SK-N-SH treated with all-trans-retinoic acid at 6 μM for 48 hours (cell line): ENCODE results near the gene CCDC194.

Source experiments
- ATAC-seq: fragments of 200-7000 bp; cut with Tn5 transposase; 3 replicates; pipeline ENCODE4 v1.9.1; 2020; ENCODE audit warnings: mild to moderate bottlenecking, moderate library complexity
- ARNTL ChIP-seq: fragments of 450-650 bp; formaldehyde crosslinking; IDR thresholded peaks from 2 replicates; pipeline ENCODE4 v1.5.0; 2020; ENCODE audit warnings: low read depth, mild to moderate bottlenecking, moderate library complexity, borderline replicate concordance
- CREB5 ChIP-seq: fragments of 250-450 bp; sonication (Bioruptor Pico); IDR thresholded peaks from 2 replicates; pipeline ENCODE4 v1.5.1; 2020; ENCODE audit warnings: low read depth, mild to moderate bottlenecking, moderate library complexity
- CSRNP3 ChIP-seq: fragments of 250-450 bp; sonication (Bioruptor Pico); IDR thresholded peaks from 2 replicates; pipeline ENCODE4 v1.5.1; 2021; ENCODE audit warnings: mild to moderate bottlenecking, moderate library complexity
- ESRRG ChIP-seq: fragments of 250-450 bp; sonication (Bioruptor Pico); IDR thresholded peaks from 2 replicates; pipeline ENCODE4 v1.6.1; 2021; ENCODE audit warnings: mild to moderate bottlenecking
- GLIS3 ChIP-seq: fragments of 250-450 bp; sonication (Bioruptor Pico); IDR thresholded peaks from 2 replicates; pipeline ENCODE4 v1.5.0; 2020; ENCODE audit warnings: mild to moderate bottlenecking, moderate library complexity
- PATZ1 ChIP-seq: fragments of 250-450 bp; sonication (Bioruptor Pico); IDR thresholded peaks from 2 replicates; pipeline ENCODE4 v1.8.0; 2020; ENCODE audit warnings: mild to moderate bottlenecking, moderate library complexity, borderline replicate concordance
- POU6F1 ChIP-seq: fragments of 250-450 bp; sonication (Bioruptor Pico); IDR thresholded peaks from 2 replicates; pipeline ENCODE4 v1.8.0; 2021; ENCODE audit warnings: low read depth, mild to moderate bottlenecking, moderate library complexity, borderline replicate concordance
- PPARA ChIP-seq: fragments of 250-450 bp; sonication (Bioruptor Pico); IDR thresholded peaks from 2 replicates; pipeline ENCODE4 v1.5.0; 2020; ENCODE audit warnings: mild to moderate bottlenecking, borderline replicate concordance
- RARB ChIP-seq: fragments of 250-450 bp; sonication (Bioruptor Pico); IDR thresholded peaks from 2 replicates; pipeline ENCODE4 v1.8.0; 2021; ENCODE audit warnings: mild to moderate bottlenecking, moderate library complexity
- SNAI2 ChIP-seq: fragments of 250-450 bp; sonication (Bioruptor Pico); IDR thresholded peaks from 2 replicates; pipeline ENCODE4 v1.5.0; 2020; ENCODE audit warnings: mild to moderate bottlenecking, moderate library complexity
- TCF4 ChIP-seq: fragments of 250-450 bp; sonication (Bioruptor Pico); IDR thresholded peaks from 2 replicates; pipeline ENCODE4 v1.8.0; 2021; ENCODE audit warnings: mild to moderate bottlenecking, moderate library complexity, borderline replicate concordance
- TOX ChIP-seq: fragments of 250-450 bp; sonication (Bioruptor Pico); IDR thresholded peaks from 2 replicates; pipeline ENCODE4 v1.8.0; 2021; ENCODE audit warnings: mild to moderate bottlenecking, moderate library complexity, borderline replicate concordance
- TSHZ2 ChIP-seq: fragments of 250-450 bp; sonication (Bioruptor Pico); IDR thresholded peaks from 2 replicates; pipeline ENCODE4 v1.5.0; 2020; ENCODE audit warnings: mild to moderate bottlenecking, moderate library complexity
- ZFP3 ChIP-seq: fragments of 250-450 bp; sonication (Bioruptor Pico); IDR thresholded peaks from 2 replicates; pipeline ENCODE4 v1.5.0; 2020; ENCODE audit warnings: mild to moderate bottlenecking, moderate library complexity
- ZNF565 ChIP-seq: fragments of 450-650 bp; formaldehyde crosslinking; conservative IDR thresholded peaks from 2 replicates; pipeline ENCODE4 v1.5.0; 2020; ENCODE audit warnings: low read depth, mild to moderate bottlenecking, moderate library complexity
- ZNF70 ChIP-seq: fragments of 450-650 bp; formaldehyde crosslinking; IDR thresholded peaks from 2 replicates; pipeline ENCODE4 v1.5.0; 2020; ENCODE audit warnings: mild to moderate bottlenecking, moderate library complexity

The CCDC194 gene

GRCh38 chr19:17391371-17392151 lies 2.4 kb downstream of the CCDC194 start:
- ATAC-seq: peak; percentile 4
- TF ChIP-seq ARNTL (CRISPR knock-in tag): no peak
- no peak for TF ChIP-seq PPARA (CRISPR knock-in tag)
- no peak for TF ChIP-seq ZNF70
- no peak for TF ChIP-seq CREB5 (CRISPR knock-in tag)
- TF ChIP-seq TOX (CRISPR knock-in tag): no peak
- no peak for TF ChIP-seq RARB (CRISPR knock-in tag)
- no peak for TF ChIP-seq POU6F1 (CRISPR knock-in tag)
- no peak for TF ChIP-seq ESRRG (CRISPR knock-in tag)
- no peak for TF ChIP-seq PATZ1 (CRISPR knock-in tag)
- TF ChIP-seq ZNF565 (CRISPR knock-in tag): no peak

GRCh38 chr19:17390665-17391370 lies 3.2 kb downstream of the CCDC194 start:
- TF ChIP-seq PATZ1 (CRISPR knock-in tag) (no peak; the same call in 1 of the 2 replicates), CREB5 (CRISPR knock-in tag) (no peak), ZFP3 (CRISPR knock-in tag) (no peak), ARNTL (CRISPR knock-in tag) (no peak), TSHZ2 (CRISPR knock-in tag) (no peak), TOX (CRISPR knock-in tag) (no peak), CSRNP3 (CRISPR knock-in tag) (no peak), PPARA (CRISPR knock-in tag) (no peak), RARB (CRISPR knock-in tag) (no peak), TCF4 (CRISPR knock-in tag) (no peak), GLIS3 (CRISPR knock-in tag) (no peak), ZNF565 (CRISPR knock-in tag) (no peak), SNAI2 (CRISPR knock-in tag) (no peak), POU6F1 (CRISPR knock-in tag) (no peak)
- peak; percentile 99 for ATAC-seq
